ENCODE results near the gene STN1.

Gene STN1, protein sequence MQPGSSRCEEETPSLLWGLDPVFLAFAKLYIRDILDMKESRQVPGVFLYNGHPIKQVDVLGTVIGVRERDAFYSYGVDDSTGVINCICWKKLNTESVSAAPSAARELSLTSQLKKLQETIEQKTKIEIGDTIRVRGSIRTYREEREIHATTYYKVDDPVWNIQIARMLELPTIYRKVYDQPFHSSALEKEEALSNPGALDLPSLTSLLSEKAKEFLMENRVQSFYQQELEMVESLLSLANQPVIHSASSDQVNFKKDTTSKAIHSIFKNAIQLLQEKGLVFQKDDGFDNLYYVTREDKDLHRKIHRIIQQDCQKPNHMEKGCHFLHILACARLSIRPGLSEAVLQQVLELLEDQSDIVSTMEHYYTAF

GRCh38 chr10:103918053-103918846 lies at the start of gene STN1:
STN1 (minus strand) TSS chr10:103918184; CDS start chr10:103917594, 590 bp downstream.
- DNase-seq, result peak; percentile 88

DNA sequence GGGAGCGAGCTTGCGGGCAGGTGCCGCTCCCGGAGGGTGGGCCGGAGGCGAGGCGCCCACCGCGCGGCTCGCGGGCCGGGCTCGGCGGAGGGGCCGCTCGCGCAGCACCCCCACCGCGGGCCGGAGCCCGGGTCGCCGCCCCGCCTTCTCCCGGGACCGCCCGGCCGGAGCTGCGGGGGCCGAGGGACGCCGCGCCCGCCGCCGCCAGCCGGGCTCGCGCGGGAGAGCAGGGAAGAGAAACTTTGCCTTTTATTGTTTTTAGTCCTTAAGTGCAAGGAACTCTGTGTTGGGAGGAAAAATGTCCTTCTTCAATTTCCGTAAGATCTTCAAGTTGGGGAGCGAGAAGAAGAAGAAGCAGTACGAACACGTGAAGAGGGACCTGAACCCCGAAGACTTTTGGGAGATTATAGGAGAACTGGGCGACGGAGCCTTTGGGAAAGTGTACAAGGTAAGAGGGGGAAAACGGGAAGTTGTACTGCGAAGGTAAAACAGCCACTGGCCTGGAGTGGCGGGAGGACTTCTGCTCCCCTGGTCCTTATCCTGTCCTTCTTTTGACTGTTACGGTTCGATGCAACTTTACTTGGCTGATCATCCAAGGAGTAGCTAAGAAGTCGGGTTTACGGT lies 49.6 kb upstream of the STN1 start:
- DNase-seq, result peak; percentile 24

DNA sequence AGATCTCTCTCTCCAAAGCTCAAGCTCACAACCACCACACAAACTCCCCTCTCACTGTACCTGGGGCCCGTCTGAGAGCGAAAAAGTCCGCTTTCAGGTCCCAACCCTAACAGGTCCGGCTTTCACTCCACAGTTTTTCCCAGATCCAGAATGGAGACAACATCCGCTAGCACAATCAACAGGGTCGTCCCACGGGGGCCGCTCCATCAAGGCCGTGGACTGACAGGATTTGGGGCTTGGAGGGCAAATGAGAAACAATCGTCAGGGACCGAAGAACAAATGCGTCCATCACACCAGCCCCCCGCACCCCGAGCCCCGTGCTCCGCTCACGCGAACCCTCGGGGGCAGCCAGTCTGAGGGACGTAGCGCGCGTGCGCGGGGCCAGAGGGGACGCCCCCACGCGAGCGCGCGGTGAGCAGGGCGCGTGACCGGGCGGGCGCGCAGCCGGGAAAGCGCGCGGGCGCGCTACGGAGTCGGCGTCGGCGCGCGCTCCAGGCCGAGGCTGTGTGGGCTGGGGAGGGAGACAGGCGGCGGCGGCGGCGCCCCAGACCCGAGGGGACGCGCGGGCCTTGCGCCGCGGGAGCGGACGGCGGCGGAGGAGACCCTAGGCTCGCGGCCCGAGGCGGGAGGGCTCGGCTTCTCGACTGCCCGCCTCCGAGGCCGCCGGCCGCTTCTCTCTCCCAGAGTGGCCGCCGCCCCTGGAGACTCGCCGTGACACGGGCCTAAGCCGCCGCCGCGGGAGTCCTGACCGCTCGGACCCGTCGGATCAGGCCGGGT lies 48.9 kb upstream of the STN1 start, which contains the start of gene SLK:
Gene SLK, plus strand, starts transcription at position 470 of the 777 bp plus-strand sequence. CDS start 606 bp downstream, outside the sequence.
- peak; percentile 57 for DNase-seq

- DNase-seq, result no peak
Observed at GRCh38 chr10:103960103-103960502, 42.1 kb upstream of the STN1 start.

- no peak for DNase-seq
Observed at GRCh38 chr10:103958996-103959395, 41.0 kb upstream of the STN1 start.

DNA sequence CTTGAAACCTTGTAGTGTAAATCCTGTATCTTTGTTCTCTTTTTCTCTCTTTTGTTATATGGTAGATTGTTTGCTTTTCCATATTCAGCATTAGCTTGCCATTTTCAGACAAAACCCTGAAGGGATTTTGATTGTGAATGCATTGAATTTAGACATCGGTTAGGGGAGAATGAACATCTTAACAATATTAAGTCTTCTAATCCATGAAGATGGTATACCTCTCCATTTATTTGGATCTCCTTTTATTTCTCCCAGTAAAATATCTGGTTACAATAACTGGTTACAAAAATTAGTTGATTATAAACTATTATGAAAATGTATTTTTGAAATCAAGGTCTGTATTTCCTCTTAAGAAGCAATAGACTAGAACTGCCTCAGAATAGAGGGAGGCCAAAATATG lies 36.6 kb upstream of the STN1 start:
- no peak for DNase-seq

DNA sequence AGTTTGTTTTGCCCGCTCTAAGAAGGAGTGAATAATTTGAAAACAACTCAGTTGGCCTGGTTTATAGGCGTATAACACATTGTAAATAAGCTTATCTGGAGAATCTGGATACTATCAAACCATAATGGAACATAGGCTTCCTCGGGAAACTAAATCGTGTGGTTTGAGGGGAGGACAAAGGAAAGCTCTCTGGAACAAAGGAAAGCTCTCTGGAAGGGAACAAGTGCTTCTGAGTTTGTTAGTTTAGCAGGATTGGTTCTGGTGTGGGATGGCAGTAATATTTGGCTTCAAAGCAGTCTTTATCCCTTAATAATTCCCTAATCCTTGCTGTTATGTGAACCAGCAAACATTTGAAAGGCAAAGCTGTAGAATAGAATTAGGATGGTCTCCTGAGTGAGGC lies 34.0 kb upstream of the STN1 start:
- DNase-seq, result no peak

DNA sequence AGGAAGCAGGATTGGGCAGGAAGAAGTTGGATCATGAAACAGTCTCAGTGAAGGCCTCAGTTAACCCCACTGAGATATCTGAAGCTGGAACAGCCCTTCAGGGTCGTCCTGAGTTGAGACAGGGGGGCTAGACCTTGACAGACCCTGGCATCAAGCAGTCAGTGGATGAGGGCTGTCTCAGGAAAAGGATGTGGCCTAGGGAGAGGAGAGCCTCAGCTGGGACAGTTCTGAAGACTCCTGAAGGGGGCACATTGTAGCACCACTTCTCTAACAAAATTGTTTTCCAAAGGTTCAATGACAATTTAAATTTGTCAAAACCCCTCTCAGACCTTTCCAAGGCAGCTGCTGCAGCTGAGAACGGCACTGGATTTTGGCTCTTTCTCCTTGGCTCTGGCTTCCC lies 33.2 kb upstream of the STN1 start:
- DNase-seq, result no peak

DNA sequence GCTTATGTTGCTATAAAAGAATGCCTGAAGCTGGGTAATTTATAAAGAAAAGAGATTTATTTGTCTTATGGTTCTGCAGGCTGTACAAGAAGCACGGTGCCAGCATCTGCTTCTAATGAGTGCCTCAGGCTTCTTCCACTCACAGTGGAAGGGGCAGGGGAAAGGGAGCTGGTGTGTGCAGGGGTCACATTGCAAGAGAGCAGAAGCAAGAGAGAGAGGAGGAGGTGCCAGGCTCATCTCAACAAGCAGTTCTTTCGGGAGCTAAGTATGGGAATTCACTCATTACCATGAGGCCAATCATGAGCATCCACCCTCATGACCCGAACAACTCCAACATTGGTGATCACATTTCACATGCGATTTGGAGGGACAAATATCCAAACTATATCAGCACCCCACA lies 31.7 kb upstream of the STN1 start:
- DNase-seq, result no peak

DNA sequence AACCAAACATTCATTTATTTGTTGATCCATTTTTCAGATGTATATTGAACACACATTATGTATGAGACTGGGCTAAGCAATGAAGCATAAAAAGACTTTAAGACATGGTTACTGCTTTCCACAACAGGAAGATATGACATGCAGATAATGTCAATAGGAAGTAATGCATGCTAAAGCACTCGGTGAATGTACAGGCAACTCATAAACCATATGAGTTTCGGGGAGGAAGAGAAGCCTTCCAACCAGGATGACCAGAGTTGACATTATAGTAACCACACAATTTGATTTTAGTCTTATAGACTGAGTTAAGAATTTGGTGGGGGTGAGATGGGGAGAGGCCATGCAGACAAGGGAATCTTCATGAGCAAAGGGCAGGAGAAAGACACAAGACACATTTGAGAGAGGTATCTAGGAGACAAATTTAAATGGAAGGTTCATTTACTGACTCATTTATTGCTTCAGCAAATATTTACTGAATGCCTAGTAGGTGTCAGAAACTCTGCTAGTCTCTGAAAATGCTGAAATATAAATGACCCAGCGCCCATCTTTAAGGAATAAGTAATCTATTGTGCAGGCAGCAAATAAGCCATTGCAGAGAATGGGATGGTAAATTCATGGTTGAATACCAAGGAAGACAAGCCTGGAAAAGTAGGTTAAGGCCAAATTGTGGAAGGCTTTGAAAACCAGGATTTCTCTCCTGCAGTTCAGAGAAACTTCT lies 30.0 kb upstream of the STN1 start:
- DNase-seq, result no peak

- DNase-seq, result no peak
Observed at GRCh38 chr10:103942866-103943265, 24.9 kb upstream of the STN1 start.

DNA sequence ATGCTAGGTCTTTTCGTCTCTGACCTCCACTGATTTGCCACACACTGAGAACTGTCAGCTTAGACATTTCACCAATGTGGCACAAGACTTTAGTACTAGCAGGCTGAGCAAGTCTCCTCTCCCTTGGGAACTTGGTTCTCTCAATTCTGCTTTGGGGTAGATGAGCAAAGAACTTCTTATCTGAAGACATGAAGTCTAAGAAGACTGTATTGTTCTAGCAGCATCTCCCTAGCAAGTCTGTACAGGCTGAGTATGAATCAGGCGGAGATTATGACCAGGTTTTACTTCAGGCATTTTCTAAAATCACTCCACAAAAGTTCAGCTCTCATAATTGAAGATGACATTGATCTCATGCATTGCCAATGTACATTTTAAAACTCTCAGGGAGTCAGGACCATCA lies 23.8 kb upstream of the STN1 start:
- no peak for DNase-seq

- no peak for DNase-seq
Observed at GRCh38 chr10:103939522-103939921, 21.5 kb upstream of the STN1 start.

- DNase-seq, result no peak
Observed at GRCh38 chr10:103936022-103936421, 18.0 kb upstream of the STN1 start.

- no peak for DNase-seq
Observed at GRCh38 chr10:103934308-103934707, 16.3 kb upstream of the STN1 start.

GRCh38 chr10:103933557-103934121 lies 15.7 kb upstream of the STN1 start:
- no peak for DNase-seq

GRCh38 chr10:103932971-103933370 lies 15.0 kb upstream of the STN1 start:
- DNase-seq, result peak; percentile 7

DNA sequence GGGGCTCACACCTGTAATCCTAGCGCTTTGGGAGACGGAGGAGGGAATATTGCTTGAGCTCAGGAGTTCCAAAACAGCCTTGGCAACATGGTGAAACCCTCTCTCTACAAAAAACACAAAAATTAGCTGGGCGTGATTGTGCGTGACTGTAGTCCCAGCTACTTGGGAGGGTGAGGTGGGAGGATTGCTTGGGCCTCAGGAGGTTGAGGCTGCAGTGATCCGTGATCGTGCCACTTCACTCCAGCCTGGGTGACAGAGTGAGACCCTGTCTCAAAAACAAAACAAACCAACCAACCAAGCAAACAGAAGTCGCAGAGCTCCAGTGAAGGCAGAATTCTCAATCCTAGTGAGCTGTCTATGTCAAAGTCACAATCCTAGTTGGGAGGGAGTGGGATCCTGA lies 14.3 kb upstream of the STN1 start:
- DNase-seq, result no peak

- DNase-seq, result no peak
Observed at GRCh38 chr10:103931603-103932002, 13.6 kb upstream of the STN1 start.

GRCh38 chr10:103930881-103931280 lies 12.9 kb upstream of the STN1 start:
- DNase-seq, result no peak

- DNase-seq, result no peak
Observed at GRCh38 chr10:103930449-103930848, 12.5 kb upstream of the STN1 start.

GRCh38 chr10:103929381-103929921 lies 11.5 kb upstream of the STN1 start:
- DNase-seq, result no peak
